ENCODE results near the gene GNG7.

DNA sequence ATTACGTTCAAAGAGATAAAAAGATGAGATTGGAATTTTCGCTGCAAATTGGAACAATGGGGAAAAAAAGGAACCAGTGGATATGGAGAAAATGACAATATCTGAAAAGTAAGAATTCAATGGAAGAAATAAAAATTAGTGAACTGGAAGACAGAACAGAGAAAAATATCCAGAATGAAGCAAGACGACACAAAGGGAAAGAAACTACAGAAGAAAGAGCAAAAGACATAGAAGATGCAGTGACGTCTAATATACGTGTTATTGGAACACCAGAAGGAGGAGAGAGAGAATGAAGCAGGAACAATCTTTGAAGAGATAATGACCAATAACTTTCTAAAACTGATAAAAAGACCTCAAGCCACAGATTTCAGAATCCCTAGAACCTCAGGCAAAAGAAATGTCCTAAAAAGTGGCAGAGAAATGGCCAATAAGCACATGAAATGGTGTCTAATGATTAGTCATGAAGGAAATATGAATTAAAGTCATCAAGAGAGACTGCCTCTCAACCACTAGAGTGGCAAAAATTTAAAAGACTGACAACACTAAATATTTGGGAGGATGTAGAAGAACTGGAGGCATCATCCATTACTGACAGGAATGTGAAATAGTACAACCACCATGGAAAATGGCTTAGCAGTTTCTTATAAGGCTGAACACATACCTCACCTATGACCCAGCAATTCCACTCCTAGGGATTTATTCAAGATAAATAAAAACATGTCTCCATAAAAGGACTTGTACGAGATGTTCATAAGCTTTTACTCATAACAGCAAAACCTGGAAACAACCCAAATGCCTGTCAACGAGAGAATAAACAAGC lies 170.0 kb downstream of the GNG7 start:
- no peak for TF ChIP-seq POLR2AphosphoS5 (IDR thresholded peaks at IDR 0.05; ENCODE audit: low read depth, low read length)
- TF ChIP-seq, protein P1, sequence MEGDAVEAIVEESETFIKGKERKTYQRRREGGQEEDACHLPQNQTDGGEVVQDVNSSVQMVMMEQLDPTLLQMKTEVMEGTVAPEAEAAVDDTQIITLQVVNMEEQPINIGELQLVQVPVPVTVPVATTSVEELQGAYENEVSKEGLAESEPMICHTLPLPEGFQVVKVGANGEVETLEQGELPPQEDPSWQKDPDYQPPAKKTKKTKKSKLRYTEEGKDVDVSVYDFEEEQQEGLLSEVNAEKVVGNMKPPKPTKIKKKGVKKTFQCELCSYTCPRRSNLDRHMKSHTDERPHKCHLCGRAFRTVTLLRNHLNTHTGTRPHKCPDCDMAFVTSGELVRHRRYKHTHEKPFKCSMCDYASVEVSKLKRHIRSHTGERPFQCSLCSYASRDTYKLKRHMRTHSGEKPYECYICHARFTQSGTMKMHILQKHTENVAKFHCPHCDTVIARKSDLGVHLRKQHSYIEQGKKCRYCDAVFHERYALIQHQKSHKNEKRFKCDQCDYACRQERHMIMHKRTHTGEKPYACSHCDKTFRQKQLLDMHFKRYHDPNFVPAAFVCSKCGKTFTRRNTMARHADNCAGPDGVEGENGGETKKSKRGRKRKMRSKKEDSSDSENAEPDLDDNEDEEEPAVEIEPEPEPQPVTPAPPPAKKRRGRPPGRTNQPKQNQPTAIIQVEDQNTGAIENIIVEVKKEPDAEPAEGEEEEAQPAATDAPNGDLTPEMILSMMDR (IDR thresholded peaks at IDR 0.05), result no peak
- TF ChIP-seq FOXM1 (IDR thresholded peaks at IDR 0.05; ENCODE audit: low read depth), result no peak
- TF ChIP-seq RFX5 (IDR thresholded peaks at IDR 0.05; ENCODE audit: low read length), result no peak
- TF ChIP-seq RXRA (IDR thresholded peaks at IDR 0.05; ENCODE audit: borderline replicate concordance, low read depth), result no peak
- TF ChIP-seq GATA2 (CRISPR knock-in tag; IDR thresholded peaks at IDR 0.05), result no peak
- TF ChIP-seq EZH2phosphoT487 (IDR thresholded peaks at IDR 0.05; ENCODE audit: borderline replicate concordance, low read depth), result no peak
